Measurements from ENCODE around the gene SLC22A8.

GRCh38 chr11:63042596-63042995 lies 27.0 kb upstream of the SLC22A8 start:
- TF ChIP-seq CTCF (IDR thresholded peaks at IDR 0.05): no peak
- no peak for TF ChIP-seq POLR2A (IDR thresholded peaks at IDR 0.05)

Data from thyroid gland (tissue), 4 donors.